Endothelial cell of umbilical vein (primary cell): ENCODE data around the gene PLEKHM2. TPM values are rescaled to one million over a fixed set of nuclear protein-coding genes. Genes with fewer than 3 reads are reported as not detected.

Source experiments
- BruUV-seq: library from RNA; stranded (reverse); fragments of 400-500 nt; replicated peaks from 2 replicates; lab custom pipeline; 2021; lab: Mats Ljungman, UMichigan
- CTCF ChIA-PET: fragments of 300-600, 350-600 bp; sonication (Branson Sonifier 250); formaldehyde crosslinking; loops from one replicate; lab custom pipeline; 2021; ENCODE audit warnings: antibody characterized with exemption, inconsistent platforms; lab: Charles Lee
- POLR2A ChIA-PET: fragments of 300-600, 350-600 bp; sonication (Branson Sonifier 250); formaldehyde crosslinking; loops from one replicate; lab custom pipeline; 2021; ENCODE audit warnings: antibody characterized with exemption, inconsistent platforms; lab: Charles Lee
- DNase-seq: peaks from one replicate; pipeline ENCODE4 v3.0.0-alpha.2; 2011; ENCODE audit warnings: low read depth, low spot score
- FAIRE-seq: peaks from 2 replicates; lab custom pipeline; 2011; peaks lifted over from hg19 to GRCh38; lab: Jason Lieb, UNC
- H2AFZ ChIP-seq: 2 replicates; pipeline ENCODE4 v1.6.0; 2012; ENCODE audit warnings: low read depth, low read length, control low read depth, inconsistent platforms
- H3K27ac ChIP-seq: 2 replicates; pipeline ENCODE4 v1.5.1; 2011; ENCODE audit warnings: low read depth, mild to moderate bottlenecking, control low read depth, low read length, moderate library complexity; ENCODE audit not compliant: insufficient read depth
- H3K27me3 ChIP-seq, 2 experiments: 2 replicates each; pipeline versions ENCODE4 v1.6.0 to v1.6.1; 2011; ENCODE audit warnings: low read length in 2 of 2, mixed read lengths in 1 of 2; ENCODE audit not compliant: control insufficient read depth in 2 of 2, insufficient read depth in 2 of 2
- H3K36me3 ChIP-seq, 2 experiments: 2 replicates in 1 of 2; 3 replicates in 1 of 2; pipeline ENCODE4 v1.5.1; 2011; ENCODE audit warnings: low read length in 2 of 2, mild to moderate bottlenecking in 1 of 2, moderate library complexity in 1 of 2; ENCODE audit not compliant: control insufficient read depth in 2 of 2, insufficient read depth in 2 of 2; ENCODE audit errors: extremely low read depth in 1 of 2
- H3K4me1 ChIP-seq: 3 replicates; pipeline ENCODE4 v1.5.1; 2011; ENCODE audit warnings: mild to moderate bottlenecking, low read length; ENCODE audit not compliant: control insufficient read depth, insufficient read depth; ENCODE audit errors: extremely low read depth
- H3K4me2 ChIP-seq: 2 replicates; pipeline ENCODE4 v1.6.1; 2011; ENCODE audit warnings: low read length, control low read depth, mixed read lengths; ENCODE audit not compliant: insufficient read depth
- H3K4me3 ChIP-seq, 3 experiments: fragments of 200-600 bp in 1 of 3; sonication (generic), shearing (Covaris generic) in 1 of 3; replicated peaks in 1 of 3; 2 replicates each; pipeline ENCODE4 v1.5.1; 2011 to 2016; ENCODE audit warnings: control low read depth in 3 of 3, low read length in 3 of 3, mild to moderate bottlenecking in 2 of 3, inconsistent platforms in 1 of 3, low read depth in 1 of 3, moderate library complexity in 1 of 3; ENCODE audit not compliant: insufficient read depth in 1 of 3
- H3K79me2 ChIP-seq: 2 replicates; pipeline ENCODE4 v1.6.0; 2012; ENCODE audit warnings: low read length, inconsistent platforms; ENCODE audit not compliant: control insufficient read depth, insufficient read depth
- H3K9ac ChIP-seq: replicated peaks from 2 replicates; pipeline ENCODE3; 2011; ENCODE audit warnings: low read length, control low read depth; ENCODE audit not compliant: insufficient read depth; ENCODE audit errors: extremely low read depth
- H3K9me1 ChIP-seq: replicated peaks from 3 replicates; pipeline ENCODE4 v1.6.0; 2011; ENCODE audit warnings: mild to moderate bottlenecking, low read length; ENCODE audit not compliant: control insufficient read depth, insufficient read depth; ENCODE audit errors: extremely low read depth
- H3K9me3 ChIP-seq: replicated peaks from 2 replicates; pipeline ENCODE4 v1.5.1; 2012; ENCODE audit warnings: low read length, inconsistent platforms; ENCODE audit not compliant: control insufficient read depth, insufficient read depth
- H4K20me1 ChIP-seq: replicated peaks from 2 replicates; pipeline ENCODE3; 2011; ENCODE audit warnings: mild to moderate bottlenecking, low read length; ENCODE audit not compliant: control insufficient read depth, insufficient read depth; ENCODE audit errors: extremely low read depth
- CTCF ChIP-seq, 2 donors: IDR thresholded peaks; 1 replicate in 1 of 2; 2 replicates in 1 of 2; pipeline ENCODE4 v1.5.1; 2011; ENCODE audit warnings: low read length in 2 of 2, mild to moderate bottlenecking in 2 of 2, moderate library complexity in 2 of 2, control low read depth in 1 of 2, inconsistent platforms in 1 of 2, low read depth in 1 of 2; ENCODE audit not compliant: insufficient read depth in 1 of 2; ENCODE audit errors: extremely low read depth in 1 of 2
- EZH2 ChIP-seq: IDR thresholded peaks from 2 replicates; pipeline ENCODE4 v1.6.1; 2012; ENCODE audit warnings: borderline replicate concordance, low read depth, mild to moderate bottlenecking, moderate library complexity, low read length, inconsistent platforms; ENCODE audit not compliant: severe bottlenecking
- FOS ChIP-seq: IDR thresholded peaks from 2 replicates; pipeline ENCODE4 v1.6.1; 2011; ENCODE audit warnings: mild to moderate bottlenecking, low read length, moderate library complexity, borderline replicate concordance; ENCODE audit not compliant: insufficient read depth
- JUN ChIP-seq: IDR thresholded peaks from 2 replicates; pipeline ENCODE4 v1.6.1; 2011; ENCODE audit warnings: borderline replicate concordance, low read depth; ENCODE audit not compliant: insufficient read length, insufficient read depth
- MAX ChIP-seq: IDR thresholded peaks from 2 replicates; pipeline ENCODE4 v1.6.1; 2011; ENCODE audit not compliant: insufficient read depth, insufficient read length
- MYC ChIP-seq: IDR thresholded peaks from one replicate; pipeline ENCODE4 v1.6.1; 2011; ENCODE audit warnings: mild to moderate bottlenecking, low read depth, low read length
- POLR2A ChIP-seq: IDR thresholded peaks from 2 replicates; pipeline ENCODE4 v1.6.1; 2012; ENCODE audit warnings: low read depth, mild to moderate bottlenecking, control low read depth, low read length
- POLR2AphosphoS5 ChIP-seq: IDR thresholded peaks from 2 replicates; pipeline ENCODE4 v1.6.1; 2012; ENCODE audit warnings: low read depth, mild to moderate bottlenecking, control low read depth, low read length, moderate library complexity; ENCODE audit not compliant: insufficient read depth
- dilution Hi-C: fragments of 300-500 bp; cut with MboI; formaldehyde crosslinking; loops from one replicate; pipeline ENCODE4 v1.15.0; 2019; ENCODE audit warnings: low sequenced_read_pairs; ENCODE audit not compliant: extremely low pct_ligation_motif_present
- intact Hi-C: fragments of 100-400 bp; cut with micrococcal nuclease; formaldehyde crosslinking; loops from one replicate; pipeline ENCODE4 v1.10.0; 2022
- polyA plus RNA-seq, 4 experiments: library from polyadenylated mRNA; depleted of rRNA in 3 of 4; stranded (reverse) in 3 of 4; unstranded in 1 of 4; fragments of >200 nt; gene quantifications; 2 replicates each; pipeline versions ENCODE4 v1.2.1 to v1.2.3, GENCODE V29; 2011 to 2012; ENCODE audit warnings: missing spikeins in 1 of 4
- total RNA-seq: library from RNA; stranded (reverse); gene quantifications from 2 replicates; pipeline ENCODE4 v1.2.3, GENCODE V29; 2021

Gene PLEKHM2
- total and polyA plus RNA-seq, 2 donors (not counting 3 experiments of a cell fraction or from before 2014, with no cell fraction given) = 60.6 to 67.5 TPM

- H3K79me2 ChIP-seq = no peaks in the 10 kb centered on the region
- H2AFZ ChIP-seq = no peak overlapping the region
- H3K4me2 ChIP-seq = no peak overlapping the region
- H3K9me1 ChIP-seq = no peaks in the 10 kb centered on the region
- no peak for FAIRE-seq
- no peaks in the 10 kb centered on the region for H3K4me1 ChIP-seq
- peaks cover 9 to 56% of the 10 kb centered on the region in 2 experiments for H3K36me3 ChIP-seq
- POLR2A ChIA-PET = no interaction called here
- no peak for DNase-seq
- TF ChIP-seq POLR2AphosphoS5 (no peak), MYC (no peak), MAX (no peak), EZH2 (no peak), FOS (no peak), JUN (no peak), POLR2A (no peak), CTCF (IDR thresholded peaks at IDR 0.05; ENCODE audit: extremely low read depth in 1 of 2, insufficient read depth in 1 of 2, low read depth in 1 of 2, low read length in 2 of 2) (no peak)
- H3K9me3 ChIP-seq = no peaks in the 10 kb centered on the region
- H3K4me3 ChIP-seq = no peak overlapping the region
- H3K9ac ChIP-seq = no peak overlapping the region
- dilution Hi-C loops (no loop called here), intact Hi-C loops (no loop called here)
- CTCF ChIA-PET = interaction anchor here (1.7 kb wide), 1 partner anchor 18 kb away, joined by 6 read pairs; no protein-coding TSS in a partner anchor
- no peak overlapping the region for H3K27ac ChIP-seq
- H3K27me3 ChIP-seq = no peaks in the 10 kb centered on the region
- BruUV-seq = no TSS peak
- no peaks in the 10 kb centered on the region for H4K20me1 ChIP-seq
Observed at GRCh38 chr1:15723631-15724246, 39.6 kb downstream of the PLEKHM2 start.
